Left lung (tissue), 10 donors: ENCODE data around the gene PSAPL1. TPM values are rescaled to one million over a fixed set of nuclear protein-coding genes. Genes with fewer than 3 reads are reported as not detected.

Source experiments
- ATAC-seq: fragments of 200-7000 bp; cut with Tn5 transposase; one replicate; pipeline ENCODE4 v1.9.1; 2020; ENCODE audit warnings: moderate library complexity
- DNase-seq, 4 donors: peaks; one replicate each; pipeline ENCODE4 v3.0.0-alpha.2; 2013 to 2020
- H3K27ac ChIP-seq, 2 donors: fragments of 200-600 bp; sonication (generic) in 1 of 2; one replicate each; pipeline versions ENCODE4 v1.5.0 to v1.8.0; 2020 to 2021
- H3K27me3 ChIP-seq, 2 donors: fragments of 200-600 bp; sonication (generic) in 1 of 2; one replicate each; pipeline versions ENCODE4 v1.5.0 to v1.8.0; 2020 to 2021
- H3K36me3 ChIP-seq, 2 donors: fragments of 200-600 bp; sonication (generic) in 1 of 2; one replicate each; pipeline versions ENCODE4 v1.5.0 to v1.8.0; 2020 to 2021
- H3K4me1 ChIP-seq, 2 donors: fragments of 200-600 bp; one replicate each; pipeline ENCODE4 v1.8.0; 2021
- H3K4me3 ChIP-seq, 2 donors: fragments of 200-600 bp; sonication (generic) in 1 of 2; one replicate each; pipeline versions ENCODE4 v1.5.0 to v1.8.0; 2020 to 2021; ENCODE audit warnings: mild to moderate bottlenecking in 1 of 2
- H3K9me3 ChIP-seq, 2 donors: fragments of 200-600 bp; sonication (generic) in 1 of 2; one replicate each; pipeline versions ENCODE4 v1.5.0 to v1.8.0; 2020 to 2021
- CTCF ChIP-seq, 2 donors: fragments of 200-600 bp; sonication (generic) in 1 of 2; IDR thresholded peaks; one replicate each; pipeline versions ENCODE4 v1.5.0 to v1.8.0; 2021; ENCODE audit warnings: antibody characterized with exemption in 2 of 2
- intact Hi-C, 2 donors: fragments of 100-400 bp; cut with DNase I; formaldehyde crosslinking; loops; one replicate each; pipeline versions ENCODE4 v1.11.2 to v1.14.2; 2022
- polyA plus RNA-seq, 6 donors: library from polyadenylated mRNA; unstranded; fragments of 120-200 nt; gene quantifications; one replicate each; pipeline ENCODE4 v1.2.1, GENCODE V29; 2013; ENCODE audit not compliant: insufficient read length in 6 of 6
- total RNA-seq, 2 donors: library from RNA; stranded (reverse); fragmentation: NEBNext Ultra II Directional; extraction: Animal tissue kit (Norgen Biotek cat#: 25700); gene quantifications; one replicate each; pipeline ENCODE4 v1.2.1, GENCODE V29; 2021
- donor health status: DM: no; HTN: yes; CAD: no.
- donor health status: DM: no; HTN: no; CAD: no.

The PSAPL1 gene
- total and polyA plus RNA-seq, 8 donors: 0.03 to 0.10 (median 0.06) TPM

- DNase-seq (peak in 1 of 4 donors; percentile 67), ATAC-seq (no peak)
- Histone ChIP-seq H3K4me1 (peaks cover 5 to 7% of the 10 kb centered on the region in 2 donors), H3K27ac (no peak overlapping the region), H3K27me3 (no peaks in the 10 kb centered on the region), H3K9me3 (no peaks in the 10 kb centered on the region), H3K36me3 (no peaks in the 10 kb centered on the region), H3K4me3 (no peak overlapping the region)
- TF ChIP-seq CTCF (IDR thresholded peaks at IDR 0.05): no peak
- intact Hi-C loops: no loop called here
Measured at GRCh38 chr4:7434141-7434765, 477 bp downstream of the PSAPL1 start.

GRCh38 chr4:7433376-7434140, 1.2 kb downstream of the PSAPL1 start:
- no peak overlapping the region for H3K27ac ChIP-seq
- intact Hi-C loops: no loop called here
- H3K9me3 ChIP-seq: no peaks in the 10 kb centered on the region
- H3K4me1 ChIP-seq: peaks cover 5 to 7% of the 10 kb centered on the region in 2 donors
- H3K27me3 ChIP-seq: no peaks in the 10 kb centered on the region
- no peak for ATAC-seq
- no peak for TF ChIP-seq CTCF (IDR thresholded peaks at IDR 0.05)
- H3K36me3 ChIP-seq: no peaks in the 10 kb centered on the region
- H3K4me3 ChIP-seq: no peak overlapping the region
- peak in 1 of 4 donors; percentile 61 for DNase-seq

GRCh38 chr4:7432531-7433375, 2.0 kb downstream of the PSAPL1 start:
- ATAC-seq: no peak
- intact Hi-C loops: no loop called here
- Histone ChIP-seq H3K36me3 (no peaks in the 10 kb centered on the region), H3K27ac (no peak overlapping the region), H3K4me1 (peaks cover 5 to 7% of the 10 kb centered on the region in 2 donors), H3K9me3 (no peaks in the 10 kb centered on the region), H3K27me3 (no peaks in the 10 kb centered on the region), H3K4me3 (no peak overlapping the region)
- no peak for TF ChIP-seq CTCF (IDR thresholded peaks at IDR 0.05)
- DNase-seq: peak in 1 of 4 donors; percentile 70

- H3K9me3 ChIP-seq: no peaks in the 10 kb centered on the region
- no peak for TF ChIP-seq CTCF (IDR thresholded peaks at IDR 0.05)
- ATAC-seq: peak; percentile 19
- no peaks in the 10 kb centered on the region for H3K27me3 ChIP-seq
- peaks cover 5 to 7% of the 10 kb centered on the region in 2 donors for H3K4me1 ChIP-seq
- peak in 2 of 4 donors; percentile 38 to 83 for DNase-seq
- H3K27ac ChIP-seq: no peak overlapping the region
- intact Hi-C loops: no loop called here
- H3K36me3 ChIP-seq: no peaks in the 10 kb centered on the region
- H3K4me3 ChIP-seq: no peak overlapping the region
Measured at GRCh38 chr4:7431696-7432530, 2.8 kb downstream of the PSAPL1 start.
